Activated CD4-positive, CD25-positive, alpha-beta regulatory T cell (primary cell): ENCODE measurements around the gene KLHL29.

Experiments
- DNase-seq, 4 experiments: peaks; one replicate each; lab custom pipeline; 2025; lab: John Stamatoyannopoulos, UW

KLHL29 gene

GRCh38 chr2:23449413-23449812 is 64.4 kb downstream of the KLHL29 start:
- DNase-seq = no peak

DNA sequence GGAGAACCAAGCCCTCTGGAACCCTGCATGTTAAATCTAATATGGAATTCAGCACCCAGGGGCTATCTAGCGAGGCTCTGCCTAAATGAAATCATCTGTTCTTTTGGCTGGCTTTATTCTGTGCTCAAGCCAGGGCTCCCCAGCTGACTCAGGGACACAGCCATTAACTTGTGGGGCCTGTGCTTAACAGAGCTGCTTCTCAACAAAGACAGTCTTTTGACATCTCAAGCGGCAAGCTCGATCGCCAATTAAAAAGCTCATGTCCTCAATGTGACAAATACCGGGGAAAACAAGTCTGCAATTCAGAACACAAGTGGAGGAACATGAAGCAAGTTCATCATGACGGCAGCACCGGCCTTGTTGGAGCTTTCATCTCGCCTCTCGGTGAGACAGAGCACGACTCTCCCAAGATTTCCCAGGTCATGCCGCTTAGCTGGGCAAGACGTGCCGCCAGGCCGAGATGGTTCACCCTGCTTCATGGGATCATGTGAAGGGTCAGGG is 64.9 kb downstream of the KLHL29 start:
- DNase-seq = no peak

GRCh38 chr2:23452372-23452771 is 67.4 kb downstream of the KLHL29 start:
- DNase-seq = no peak

DNA sequence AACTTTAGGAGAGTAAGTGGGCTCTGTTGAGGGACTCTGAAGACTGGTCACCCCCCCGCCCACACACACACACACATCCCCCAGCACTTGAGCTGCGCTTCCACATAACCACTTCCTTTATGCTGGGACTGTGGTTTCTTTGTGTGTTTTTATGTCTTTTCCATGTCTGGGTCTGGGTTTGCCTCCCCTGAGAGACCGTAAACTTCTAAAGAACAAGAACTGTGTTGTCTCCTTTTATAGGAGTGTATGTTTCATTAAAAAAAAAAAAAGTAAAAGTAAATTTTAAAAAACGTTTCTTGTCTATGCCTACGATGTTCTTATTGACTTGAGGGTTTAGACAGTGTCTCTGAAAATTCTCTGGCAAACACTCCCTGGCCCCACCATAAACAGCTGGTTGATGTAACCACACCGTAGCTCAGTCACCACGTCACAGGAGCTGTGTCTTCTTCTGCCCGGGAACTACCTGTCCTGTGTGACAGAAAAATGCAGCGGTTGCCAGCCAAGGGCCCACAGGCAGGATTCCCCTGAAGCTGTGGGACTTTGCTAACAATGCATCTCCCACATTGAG is 68.0 kb downstream of the KLHL29 start:
- DNase-seq = no peak

- no peak for DNase-seq
Observed at GRCh38 chr2:23453432-23453831, 68.5 kb downstream of the KLHL29 start.

- no peak for DNase-seq
Observed at GRCh38 chr2:23453836-23454460, 69.0 kb downstream of the KLHL29 start.

- DNase-seq = no peak
Observed at GRCh38 chr2:23454501-23455120, 69.6 kb downstream of the KLHL29 start.

GRCh38 chr2:23456396-23456795 is 71.4 kb downstream of the KLHL29 start:
- no peak for DNase-seq

DNA sequence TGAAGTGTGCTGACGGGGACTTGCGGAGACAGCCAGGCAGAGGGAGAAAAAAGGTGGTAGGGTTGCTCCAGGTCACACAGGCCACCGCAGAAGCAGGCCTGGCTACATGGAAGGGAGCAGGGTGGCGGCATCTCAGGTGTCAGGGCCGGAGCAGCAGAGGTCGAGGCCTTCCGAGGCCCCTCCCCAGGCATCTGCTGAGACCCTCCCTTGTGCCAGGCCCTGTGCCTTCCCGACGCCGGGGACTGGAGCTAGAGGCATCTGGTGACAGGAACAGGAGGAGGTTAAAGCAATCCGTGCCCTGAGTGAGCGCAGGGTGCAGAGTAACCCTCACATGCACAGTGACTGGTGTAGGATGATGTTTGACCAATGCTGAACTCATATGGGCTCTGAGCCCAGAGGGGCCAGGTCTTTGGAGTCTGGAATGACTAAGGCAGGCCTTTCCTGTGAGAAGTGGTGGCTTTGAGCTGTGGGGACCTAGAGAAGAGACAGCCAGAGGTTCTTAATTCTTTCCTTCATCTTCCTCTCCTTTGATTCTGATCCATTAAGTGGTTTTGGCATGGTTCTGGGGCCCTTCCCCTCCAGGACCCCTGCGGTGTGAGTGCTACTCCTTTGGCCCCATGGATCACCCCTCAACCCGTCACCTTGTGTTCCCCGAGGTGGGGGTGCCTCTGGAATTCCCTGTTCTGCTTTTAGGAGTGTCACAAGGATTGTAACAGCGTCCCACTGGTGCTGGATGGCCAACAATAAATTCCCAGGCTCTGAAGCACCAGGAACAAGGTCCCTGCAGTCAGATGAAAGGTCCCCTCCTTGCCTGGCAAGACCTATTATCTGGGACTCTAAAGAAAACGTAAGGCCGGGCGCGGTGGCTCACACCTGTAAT is 72.1 kb downstream of the KLHL29 start:
- no peak for DNase-seq

- DNase-seq = no peak
Observed at GRCh38 chr2:23457990-23458682, 73.2 kb downstream of the KLHL29 start.

DNA sequence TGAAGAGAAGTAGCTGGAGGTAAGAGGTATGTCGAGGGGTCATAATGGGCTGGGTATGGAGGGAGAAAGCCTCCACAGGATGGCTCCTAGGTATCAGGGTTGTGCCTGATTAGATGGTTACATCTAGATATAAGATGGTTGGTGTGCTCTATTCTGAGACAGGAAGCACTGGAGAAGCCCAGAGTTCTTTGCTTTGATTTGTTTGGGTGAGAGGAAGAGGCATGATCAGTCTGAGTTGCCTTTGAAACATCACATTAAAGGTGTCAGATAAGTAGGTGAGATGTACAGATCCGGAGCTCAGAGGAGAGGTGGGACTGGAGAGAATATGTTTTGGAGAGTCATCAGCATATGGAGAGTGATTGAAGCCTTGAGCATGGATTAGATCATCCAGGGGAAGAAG is 74.1 kb downstream of the KLHL29 start:
- no peak for DNase-seq

DNA sequence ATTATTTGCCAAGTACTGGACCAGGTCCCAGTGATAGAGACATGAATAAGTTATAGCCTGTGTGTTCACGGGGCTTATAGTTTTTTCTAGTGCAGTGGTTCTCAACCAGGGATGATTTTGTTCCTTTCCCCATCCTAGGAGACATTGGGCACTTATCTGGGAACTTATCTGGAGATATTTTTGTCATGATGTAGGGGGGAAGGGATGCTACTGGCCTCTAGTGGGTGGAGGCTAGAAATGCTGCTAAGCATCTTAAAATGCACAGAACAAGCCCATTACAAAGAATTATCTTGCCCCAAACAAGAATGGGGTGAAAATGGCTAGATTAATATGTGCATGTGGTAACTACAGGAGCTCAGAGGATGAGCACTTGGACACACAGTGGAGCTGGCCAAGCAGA is 75.2 kb downstream of the KLHL29 start:
- DNase-seq = no peak

- no peak for DNase-seq
Observed at GRCh38 chr2:23460993-23461392, 76.0 kb downstream of the KLHL29 start.

DNA sequence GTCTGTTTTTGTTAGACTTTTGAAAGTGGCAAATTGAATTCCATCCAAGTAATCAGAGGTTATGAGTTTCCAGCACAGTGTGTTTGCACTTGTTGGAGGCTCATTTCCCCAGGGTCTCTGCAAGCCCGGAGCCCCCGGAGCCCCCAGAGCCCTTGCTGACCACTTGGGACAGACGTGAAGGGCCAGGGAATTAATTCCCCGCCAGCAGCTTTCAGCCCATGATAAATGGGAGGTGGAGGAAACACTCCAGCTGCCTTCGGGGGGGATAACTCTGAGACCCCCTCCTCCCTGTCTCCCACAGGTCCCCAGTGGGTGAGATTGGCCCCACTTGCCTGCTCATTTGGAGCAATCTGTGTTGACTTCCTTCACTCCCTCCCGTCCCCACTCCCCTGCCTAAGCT is 79.2 kb downstream of the KLHL29 start:
- DNase-seq = no peak

- DNase-seq = no peak
Observed at GRCh38 chr2:23464905-23465537, 80.0 kb downstream of the KLHL29 start.

- DNase-seq = no peak
Observed at GRCh38 chr2:23465936-23466335, 81.0 kb downstream of the KLHL29 start.

- DNase-seq = no peak
Observed at GRCh38 chr2:23467618-23468017, 82.6 kb downstream of the KLHL29 start.

DNA sequence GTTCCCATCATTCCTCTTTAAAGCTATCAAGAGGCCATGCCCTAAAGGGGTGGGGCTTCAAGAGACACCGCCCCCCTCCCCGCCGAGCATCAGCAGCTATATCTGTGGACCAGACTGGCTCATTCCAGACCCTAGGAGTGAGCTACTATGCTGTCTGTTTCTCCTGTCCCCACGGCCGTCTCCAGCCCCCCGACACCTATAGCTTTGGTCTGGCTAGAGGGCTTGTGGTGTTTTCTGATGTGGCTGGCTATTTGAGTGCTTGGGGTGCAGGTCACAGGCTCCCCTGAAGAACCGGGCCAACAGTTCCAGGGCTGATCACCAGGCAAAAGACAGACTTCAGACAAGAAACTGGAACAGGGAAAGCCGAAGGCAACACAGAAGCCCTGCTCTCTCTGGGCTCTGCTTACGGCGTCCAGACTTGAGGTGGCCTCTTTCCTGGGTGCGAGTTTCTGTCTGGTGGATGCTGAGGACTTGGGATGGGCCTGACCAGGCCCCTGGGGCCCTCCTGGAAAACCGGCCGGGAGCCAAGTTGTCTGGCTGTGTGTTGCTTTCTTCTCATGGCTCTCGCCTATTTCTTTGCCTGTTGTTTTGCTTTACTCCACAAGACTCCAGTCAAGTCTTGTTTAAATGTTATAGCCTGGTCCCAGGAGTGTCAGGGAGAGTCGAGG is 83.6 kb downstream of the KLHL29 start:
- DNase-seq = no peak

DNA sequence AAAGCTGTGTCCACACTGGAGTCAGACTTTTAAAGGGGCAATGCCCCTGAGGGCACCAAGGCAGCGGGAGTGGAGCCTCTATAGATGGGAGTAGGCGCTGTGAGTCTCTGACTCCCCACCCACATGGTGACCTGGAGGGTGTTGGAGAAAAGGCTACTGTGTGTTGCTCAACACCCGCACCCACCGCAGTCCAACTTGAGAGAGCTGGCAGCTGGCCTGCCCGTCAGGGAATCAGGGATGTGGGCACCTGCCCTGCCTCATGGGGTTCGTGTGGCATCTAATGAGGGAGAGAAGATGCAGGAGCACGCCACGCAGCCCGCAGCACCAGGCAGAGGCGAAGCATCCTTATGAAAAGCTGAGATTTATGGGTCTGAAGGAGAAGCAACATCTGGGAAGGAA is 84.2 kb downstream of the KLHL29 start:
- DNase-seq = no peak

- DNase-seq = no peak
Observed at GRCh38 chr2:23475036-23475435, 90.1 kb downstream of the KLHL29 start.

GRCh38 chr2:23475473-23475872 is 90.5 kb downstream of the KLHL29 start:
- no peak for DNase-seq
